HG02623 (cell line): ENCODE results near the gene GPC5.
"Not testable (repeated sequence)": the region's sequence is repeated elsewhere in the genome, so short reads cannot be mapped to it uniquely, and the experiment has no call there.

Source experiments
- ATAC-seq: cut with Tn5 transposase; IDR thresholded peaks from one replicate; pipeline ENCODE4 v1.9.1; 2021; ENCODE audit warnings: moderate library complexity; ENCODE audit not compliant: unreplicated experiment

GPC5 gene

GRCh38 chr13:91817250-91817649 lies 418.8 kb downstream of the GPC5 start:
- no peak for ATAC-seq

GRCh38 chr13:91824416-91824815 lies 426.0 kb downstream of the GPC5 start:
- ATAC-seq, result no peak

- no peak for ATAC-seq
These were observed 427.1 kb downstream of the GPC5 start for GRCh38 chr13:91825516-91825915.

- ATAC-seq, result no peak
These were observed 438.1 kb downstream of the GPC5 start for GRCh38 chr13:91836553-91836952.

GRCh38 chr13:91845612-91846011 lies 447.2 kb downstream of the GPC5 start:
- ATAC-seq, result no peak

GRCh38 chr13:91863699-91864098 lies 465.3 kb downstream of the GPC5 start:
- ATAC-seq, result no peak

GRCh38 chr13:91868351-91868750 lies 469.9 kb downstream of the GPC5 start:
- no peak for ATAC-seq

GRCh38 chr13:91878491-91878890 lies 480.1 kb downstream of the GPC5 start:
- ATAC-seq, result no peak

- no peak for ATAC-seq
These were observed 480.9 kb downstream of the GPC5 start for GRCh38 chr13:91879360-91879759.

- no peak for ATAC-seq
These were observed 484.5 kb downstream of the GPC5 start for GRCh38 chr13:91882918-91883317.

- no peak for ATAC-seq
These were observed 491.2 kb downstream of the GPC5 start for GRCh38 chr13:91889641-91890040.

GRCh38 chr13:91891141-91891540 lies 492.7 kb downstream of the GPC5 start:
- no peak for ATAC-seq

GRCh38 chr13:91893040-91893439 lies 494.6 kb downstream of the GPC5 start:
- no peak for ATAC-seq

- no peak for ATAC-seq
These were observed 495.9 kb downstream of the GPC5 start for GRCh38 chr13:91894316-91894715.

- ATAC-seq, result no peak
These were observed 498.1 kb downstream of the GPC5 start for GRCh38 chr13:91896547-91896946.

- not testable (repeated sequence) for ATAC-seq
These were observed 500.6 kb downstream of the GPC5 start for GRCh38 chr13:91898986-91899385.

GRCh38 chr13:91902291-91902690 lies 503.9 kb downstream of the GPC5 start:
- ATAC-seq, result no peak

GRCh38 chr13:91904005-91904404 lies 505.6 kb downstream of the GPC5 start:
- peak; percentile 85 for ATAC-seq

- ATAC-seq, result peak; percentile 83
These were observed 506.2 kb downstream of the GPC5 start for GRCh38 chr13:91904597-91904996.

- ATAC-seq, result no peak
These were observed 509.0 kb downstream of the GPC5 start for GRCh38 chr13:91907398-91907797.

- no peak for ATAC-seq
These were observed 511.2 kb downstream of the GPC5 start for GRCh38 chr13:91909617-91910016.

- ATAC-seq, result no peak
These were observed 524.7 kb downstream of the GPC5 start for GRCh38 chr13:91922969-91923592.

- ATAC-seq, result no peak
These were observed 532.3 kb downstream of the GPC5 start for GRCh38 chr13:91930687-91931086.
